Mucosa of rectum (tissue), 2 donors: ENCODE data around the gene OTOGL.

Experiments used
- H3K27ac ChIP-seq, 2 donors: one replicate each; pipeline ENCODE4 v1.7.0; 2013; ENCODE audit warnings: inconsistent platforms in 2 of 2, low read depth in 2 of 2, low read length in 2 of 2
- H3K27me3 ChIP-seq, 2 donors: one replicate each; pipeline ENCODE4 v1.7.0; 2013; ENCODE audit warnings: low read length in 2 of 2; ENCODE audit not compliant: control insufficient read depth in 2 of 2, insufficient read depth in 2 of 2
- H3K36me3 ChIP-seq, 2 donors: one replicate each; pipeline ENCODE4 v1.7.0; 2013; ENCODE audit warnings: low read length in 2 of 2; ENCODE audit not compliant: control insufficient read depth in 2 of 2, insufficient read depth in 2 of 2
- H3K4me1 ChIP-seq, 2 donors: one replicate each; pipeline ENCODE4 v1.7.0; 2013; ENCODE audit warnings: low read length in 2 of 2, mild to moderate bottlenecking in 1 of 2; ENCODE audit not compliant: control insufficient read depth in 2 of 2, insufficient read depth in 2 of 2
- H3K4me3 ChIP-seq, 2 donors: one replicate each; pipeline ENCODE4 v1.7.0; 2013; ENCODE audit warnings: low read length in 2 of 2
- H3K9ac ChIP-seq, 2 donors: one replicate each; pipeline ENCODE4 v1.7.0; 2013; ENCODE audit warnings: low read length in 2 of 2, low read depth in 1 of 2, mild to moderate bottlenecking in 1 of 2
- H3K9me3 ChIP-seq, 2 donors: one replicate each; pipeline ENCODE4 v1.7.0; 2013; ENCODE audit warnings: low read length in 2 of 2; ENCODE audit not compliant: control insufficient read depth in 2 of 2
- donor health status: healthy.
- donor health status: Normal muscosa, but diverticular disease.

The OTOGL gene

DNA sequence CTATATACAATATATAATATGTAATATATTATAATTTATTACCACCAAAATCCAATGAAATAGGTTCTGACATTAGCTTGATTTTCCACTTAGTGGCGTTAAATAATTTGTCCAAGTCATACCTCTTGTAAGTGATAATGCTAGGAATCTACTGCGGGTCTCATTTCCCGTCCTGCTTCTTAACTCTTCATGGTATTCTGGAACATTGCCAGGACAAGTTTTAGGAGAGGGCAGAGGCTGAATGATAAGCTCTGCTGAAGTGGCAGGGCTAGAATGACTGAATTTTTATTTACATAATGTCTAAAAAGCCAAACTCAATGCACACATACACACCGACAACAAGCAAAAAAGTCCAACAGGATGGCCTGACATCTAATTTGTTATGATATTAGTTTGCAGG is 274.3 kb downstream of the OTOGL start:
- H3K4me3 ChIP-seq, result no peak overlapping the region
- no peaks in the 10 kb centered on the region for H3K36me3 ChIP-seq
- no peaks in the 10 kb centered on the region for H3K4me1 ChIP-seq
- no peak overlapping the region for H3K9ac ChIP-seq
- no peaks in the 10 kb centered on the region for H3K27me3 ChIP-seq
- no peaks in the 10 kb centered on the region for H3K9me3 ChIP-seq
- no peak overlapping the region for H3K27ac ChIP-seq

DNA sequence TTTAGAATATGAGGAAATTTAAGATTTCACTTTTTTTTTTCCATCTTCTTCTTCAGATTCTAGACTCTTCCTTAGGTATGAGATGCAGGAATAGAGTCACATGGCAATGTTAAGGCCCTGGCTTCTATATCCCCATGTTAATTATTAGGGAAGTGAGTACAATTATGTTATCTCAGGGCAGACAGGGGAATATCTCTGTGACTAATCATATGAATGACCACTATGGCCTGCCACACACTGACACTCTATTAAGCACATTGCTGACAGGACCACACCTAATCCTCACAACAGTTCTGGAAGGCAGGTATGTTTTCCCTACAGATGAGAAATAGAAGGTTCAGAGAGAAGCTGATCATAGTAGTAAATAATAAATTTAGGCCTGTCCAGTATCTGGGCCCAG is 275.3 kb downstream of the OTOGL start:
- no peaks in the 10 kb centered on the region for H3K4me1 ChIP-seq
- H3K27me3 ChIP-seq, result no peaks in the 10 kb centered on the region
- H3K27ac ChIP-seq, result no peak overlapping the region
- no peak overlapping the region for H3K4me3 ChIP-seq
- H3K9ac ChIP-seq, result no peak overlapping the region
- H3K9me3 ChIP-seq, result no peaks in the 10 kb centered on the region
- no peaks in the 10 kb centered on the region for H3K36me3 ChIP-seq

DNA sequence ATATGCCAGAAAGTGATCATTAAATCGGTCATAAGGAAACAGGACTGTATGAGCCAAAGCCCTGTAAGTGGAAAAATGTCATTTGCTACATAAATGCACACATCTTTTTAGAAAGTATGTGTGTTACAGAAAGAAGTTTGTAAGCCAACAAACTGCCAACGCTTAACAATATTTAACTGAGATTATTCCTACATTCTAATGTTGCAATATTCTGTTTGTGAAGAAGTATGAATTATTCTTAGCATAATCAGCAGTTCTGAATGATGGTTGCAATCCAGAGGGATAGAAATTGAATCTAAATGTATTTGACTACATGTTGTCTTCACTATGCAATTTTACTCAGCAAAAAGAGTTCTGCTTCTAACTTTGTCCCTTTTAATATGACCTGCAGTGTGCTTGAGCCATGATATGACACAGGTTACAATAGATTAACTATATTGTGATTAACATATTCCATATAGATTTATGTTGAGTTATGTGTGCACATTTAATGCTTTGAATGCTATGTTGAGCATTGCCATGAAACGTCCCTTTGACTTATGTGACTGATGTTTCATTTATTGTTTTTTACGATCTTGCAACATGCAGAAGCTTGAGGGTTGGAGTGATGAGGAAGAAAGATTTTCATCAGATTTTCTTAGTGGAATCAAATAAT is 277.9 kb downstream of the OTOGL start:
- no peaks in the 10 kb centered on the region for H3K27me3 ChIP-seq
- H3K4me3 ChIP-seq, result no peak overlapping the region
- no peak overlapping the region for H3K9ac ChIP-seq
- no peaks in the 10 kb centered on the region for H3K36me3 ChIP-seq
- H3K27ac ChIP-seq, result no peak overlapping the region
- no peaks in the 10 kb centered on the region for H3K4me1 ChIP-seq
- H3K9me3 ChIP-seq, result no peaks in the 10 kb centered on the region

GRCh38 chr12:80381121-80381520 is 281.8 kb downstream of the OTOGL start:
- no peak overlapping the region for H3K4me3 ChIP-seq
- H3K9ac ChIP-seq, result no peak overlapping the region
- H3K9me3 ChIP-seq, result no peaks in the 10 kb centered on the region
- H3K4me1 ChIP-seq, result no peaks in the 10 kb centered on the region
- no peak overlapping the region for H3K27ac ChIP-seq
- H3K36me3 ChIP-seq, result no peaks in the 10 kb centered on the region
- no peaks in the 10 kb centered on the region for H3K27me3 ChIP-seq

DNA sequence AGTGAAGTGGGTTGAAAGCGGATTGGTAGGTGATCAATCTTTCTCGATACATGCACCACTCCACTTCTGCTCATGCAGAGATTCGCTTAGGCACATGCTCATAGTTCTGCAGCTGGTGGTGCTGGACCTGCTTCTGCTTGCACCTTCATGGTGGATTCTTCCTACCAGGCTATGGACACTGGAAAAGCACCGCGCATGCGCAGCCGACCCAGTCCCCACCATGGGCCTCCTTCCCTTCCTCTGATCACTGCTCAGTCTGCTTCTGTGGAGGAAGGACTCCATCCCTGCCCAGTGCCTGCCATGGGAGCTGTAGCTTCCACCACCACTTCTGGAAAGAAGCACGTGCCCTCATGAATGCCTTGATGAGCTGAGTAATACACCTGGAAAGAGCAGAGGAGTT is 282.9 kb downstream of the OTOGL start:
- no peaks in the 10 kb centered on the region for H3K27me3 ChIP-seq
- no peak overlapping the region for H3K4me3 ChIP-seq
- no peaks in the 10 kb centered on the region for H3K36me3 ChIP-seq
- no peak overlapping the region for H3K9ac ChIP-seq
- no peak overlapping the region for H3K27ac ChIP-seq
- H3K4me1 ChIP-seq, result no peaks in the 10 kb centered on the region
- no peaks in the 10 kb centered on the region for H3K9me3 ChIP-seq

GRCh38 chr12:80400571-80400991 is 301.2 kb downstream of the OTOGL start:
- Histone ChIP-seq H3K27me3 (peaks cover 0 to 5% of the 10 kb centered on the region in 2 donors), H3K27ac (no peak overlapping the region), H3K4me1 (no peaks in the 10 kb centered on the region), H3K9me3 (no peaks in the 10 kb centered on the region), H3K4me3 (no peak overlapping the region), H3K9ac (no peak overlapping the region), H3K36me3 (no peaks in the 10 kb centered on the region)

GRCh38 chr12:80401191-80401590 is 301.9 kb downstream of the OTOGL start:
- no peaks in the 10 kb centered on the region for H3K4me1 ChIP-seq
- H3K36me3 ChIP-seq, result no peaks in the 10 kb centered on the region
- H3K4me3 ChIP-seq, result no peak overlapping the region
- no peaks in the 10 kb centered on the region for H3K9me3 ChIP-seq
- no peak overlapping the region for H3K27ac ChIP-seq
- peaks cover 0 to 5% of the 10 kb centered on the region in 2 donors for H3K27me3 ChIP-seq
- H3K9ac ChIP-seq, result no peak overlapping the region

DNA sequence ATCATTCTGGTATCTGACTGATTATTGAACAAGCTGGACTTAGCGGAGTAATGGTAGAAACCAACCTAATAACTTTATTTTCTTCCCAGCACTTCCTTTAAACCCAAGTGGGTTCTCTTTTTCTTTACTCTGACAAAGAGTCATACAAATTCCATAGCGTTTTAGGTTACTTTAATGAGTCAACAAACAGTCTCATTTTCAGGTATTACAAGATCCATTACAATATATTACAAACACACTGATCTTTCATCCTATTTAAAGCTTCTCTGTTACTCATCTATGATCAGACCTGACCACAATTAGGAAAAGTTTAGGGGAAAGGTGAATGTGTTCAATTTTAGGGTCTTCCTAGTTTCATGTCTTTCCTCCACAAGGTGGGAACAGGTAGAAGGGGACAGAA is 305.3 kb downstream of the OTOGL start:
- no peaks in the 10 kb centered on the region for H3K36me3 ChIP-seq
- H3K4me3 ChIP-seq, result no peak overlapping the region
- no peaks in the 10 kb centered on the region for H3K9me3 ChIP-seq
- H3K4me1 ChIP-seq, result no peaks in the 10 kb centered on the region
- no peak overlapping the region for H3K27ac ChIP-seq
- peaks cover 0 to 5% of the 10 kb centered on the region in 2 donors for H3K27me3 ChIP-seq
- no peak overlapping the region for H3K9ac ChIP-seq

- H3K4me3 ChIP-seq, result no peak overlapping the region
- H3K27ac ChIP-seq, result no peak overlapping the region
- H3K27me3 ChIP-seq, result no peaks in the 10 kb centered on the region
- H3K9me3 ChIP-seq, result no peaks in the 10 kb centered on the region
- no peaks in the 10 kb centered on the region for H3K4me1 ChIP-seq
- no peaks in the 10 kb centered on the region for H3K36me3 ChIP-seq
- H3K9ac ChIP-seq, result no peak overlapping the region
Measured at GRCh38 chr12:80406253-80406652, 306.9 kb downstream of the OTOGL start.

- Histone ChIP-seq H3K27me3 (no peaks in the 10 kb centered on the region), H3K4me3 (no peak overlapping the region), H3K9me3 (no peaks in the 10 kb centered on the region), H3K9ac (no peak overlapping the region), H3K27ac (no peak overlapping the region), H3K4me1 (no peaks in the 10 kb centered on the region), H3K36me3 (no peaks in the 10 kb centered on the region)
Measured at GRCh38 chr12:80411787-80412186, 312.4 kb downstream of the OTOGL start.
